Endometrial microvascular endothelial cells (primary cell): ENCODE results near the gene MPIG6B. TPM values are rescaled to one million over a fixed set of nuclear protein-coding genes. Genes with fewer than 3 reads are reported as not detected.
"Not testable (repeated sequence)": the region's sequence is repeated elsewhere in the genome, so short reads cannot be mapped to it uniquely, and the experiment has no call there.

Source experiments
- in situ Hi-C: cut with HindIII; loops from 2 replicates; pipeline ENCODE4 v1.10.0; 2017; ENCODE audit warnings: low sequenced_read_pairs, low pct_unique_long_range_greater_than_20kb; ENCODE audit errors: inconsistent ontology term
- total RNA-seq: library from RNA; depleted of rRNA; stranded (reverse); fragments of >200 nt; gene quantifications from one replicate; pipeline ENCODE4 v1.2.3, GENCODE V29; 2015; ENCODE audit errors: inconsistent ontology term

MPIG6B gene
- total RNA-seq, 1 donor from 2014 or later, result not detected

DNA sequence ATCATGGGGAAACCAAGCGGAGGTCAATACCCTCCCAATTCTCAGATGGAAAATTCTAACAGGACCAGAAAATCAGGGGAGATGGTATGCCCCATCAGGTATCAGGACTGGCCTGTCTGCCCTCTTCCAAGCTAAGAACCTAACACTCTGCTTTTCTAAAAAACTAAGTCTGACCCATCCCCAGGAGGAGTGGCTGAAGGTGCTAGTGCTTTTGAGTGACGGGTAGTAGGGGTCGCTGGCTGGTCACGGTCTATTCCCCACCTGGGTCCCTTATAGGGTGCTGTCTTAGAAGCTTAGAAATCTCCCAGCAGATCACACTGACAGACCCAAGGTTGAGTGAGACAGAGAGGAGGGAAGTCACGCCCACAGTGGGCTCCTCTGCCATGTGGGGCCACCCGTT lies 29.6 kb upstream of the MPIG6B start:
- in situ Hi-C loops, result no loop called here

DNA sequence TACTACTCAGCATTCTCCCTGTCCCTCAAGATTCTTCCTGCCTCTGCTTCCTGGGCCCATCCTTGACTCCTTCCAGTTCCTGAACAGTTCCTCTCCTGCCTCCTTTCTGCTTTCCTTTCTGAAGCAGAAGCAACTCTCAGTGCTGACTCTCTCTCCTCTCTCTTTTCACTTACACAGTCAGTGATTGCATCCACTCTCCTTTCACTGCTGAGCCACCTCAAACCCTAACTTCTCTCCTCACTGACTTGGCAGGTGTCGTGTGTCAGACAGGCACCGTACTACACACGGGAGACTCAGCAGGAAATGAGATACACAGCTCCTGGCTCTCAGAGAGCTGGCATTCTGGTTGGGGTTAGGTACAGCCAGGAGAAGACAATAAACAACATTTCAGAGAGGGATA lies 25.6 kb upstream of the MPIG6B start:
- in situ Hi-C loops, result no loop called here

DNA sequence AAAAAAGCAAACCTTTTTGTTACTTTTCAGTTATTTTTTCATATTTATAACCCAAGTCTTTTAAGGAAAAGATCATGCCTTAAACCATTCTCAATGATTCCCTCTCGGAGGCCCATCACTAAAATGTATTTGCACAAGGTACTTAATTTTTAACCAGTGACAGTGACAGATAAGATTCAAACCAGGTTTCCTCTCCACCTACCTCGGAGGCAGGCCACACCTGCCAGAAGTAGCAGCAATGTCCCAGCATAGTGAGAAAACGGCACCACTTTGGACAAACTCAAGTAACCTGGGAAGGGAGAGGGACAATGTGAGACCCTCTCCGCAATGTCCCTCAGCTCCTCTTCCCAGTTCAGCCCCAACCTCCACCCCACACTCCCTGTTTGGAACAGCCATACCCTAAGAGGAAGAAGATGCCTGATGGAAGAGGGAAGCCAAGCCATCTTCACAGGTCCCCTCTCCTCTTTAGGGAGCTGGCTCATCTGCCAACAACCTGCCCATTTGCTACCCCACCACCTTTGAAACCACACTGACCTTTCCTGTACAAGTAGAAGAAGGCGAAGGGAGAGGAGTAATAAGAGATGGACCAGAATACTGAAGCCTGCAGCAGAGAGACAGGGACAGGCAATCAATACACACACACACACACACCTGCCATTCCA lies 22.3 kb upstream of the MPIG6B start:
- in situ Hi-C loops, result no loop called here

DNA sequence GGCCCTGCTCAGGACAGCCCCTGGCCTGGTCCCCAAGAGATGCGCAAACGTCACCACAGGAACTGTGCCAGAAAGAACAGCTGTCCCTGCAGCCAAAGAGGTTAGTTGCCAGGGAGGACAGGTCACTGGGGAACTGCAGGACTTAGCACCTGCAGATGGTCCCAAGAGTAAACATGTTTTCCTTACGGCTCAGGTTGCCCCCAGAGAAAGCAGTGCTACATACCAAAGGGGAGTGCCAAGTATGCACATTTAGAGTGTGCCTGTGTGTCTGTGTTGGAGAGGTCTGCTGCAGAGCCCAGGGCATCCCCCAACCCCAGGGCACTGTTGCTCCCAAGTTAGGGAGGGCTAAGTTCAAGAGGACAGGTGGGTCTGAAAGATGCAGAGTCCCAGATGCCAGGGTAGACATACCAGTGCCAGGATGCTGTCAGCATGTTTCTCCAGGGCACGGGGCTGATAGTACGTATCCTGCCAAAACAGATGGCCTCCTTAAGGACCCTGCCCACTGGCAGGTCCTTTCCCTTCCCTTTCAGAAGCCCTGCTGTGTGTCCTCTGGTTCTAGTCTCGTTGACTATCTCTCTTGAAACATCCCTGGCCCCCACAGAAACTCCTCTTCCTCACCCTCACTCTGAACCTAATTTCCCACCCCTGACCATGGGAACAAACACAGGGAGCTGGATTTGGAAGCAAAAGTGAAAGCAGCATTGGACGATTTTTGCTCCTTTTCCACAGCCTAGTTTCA lies 21.3 kb upstream of the MPIG6B start:
- in situ Hi-C loops, result no loop called here

DNA sequence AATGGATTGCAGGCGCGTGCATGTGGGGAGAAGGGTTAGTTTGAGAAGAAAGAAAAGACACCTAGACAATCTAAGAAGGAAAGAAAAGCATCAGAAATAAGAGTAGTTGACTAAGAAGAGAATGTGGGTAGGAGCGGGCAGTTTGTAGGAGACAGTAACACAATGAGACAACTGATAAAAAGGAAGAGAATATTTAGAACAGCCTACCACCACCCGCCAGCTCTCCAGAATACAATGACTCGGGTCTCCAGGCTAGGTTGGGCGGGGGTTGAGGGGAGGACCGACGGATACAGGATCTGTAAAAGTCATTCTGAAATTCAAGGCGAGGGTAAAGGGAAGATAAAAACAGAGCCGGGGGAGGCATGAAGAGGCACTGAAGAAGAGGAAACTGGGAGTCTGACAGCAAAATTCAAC lies 20.8 kb upstream of the MPIG6B start:
- in situ Hi-C loops, result no loop called here

DNA sequence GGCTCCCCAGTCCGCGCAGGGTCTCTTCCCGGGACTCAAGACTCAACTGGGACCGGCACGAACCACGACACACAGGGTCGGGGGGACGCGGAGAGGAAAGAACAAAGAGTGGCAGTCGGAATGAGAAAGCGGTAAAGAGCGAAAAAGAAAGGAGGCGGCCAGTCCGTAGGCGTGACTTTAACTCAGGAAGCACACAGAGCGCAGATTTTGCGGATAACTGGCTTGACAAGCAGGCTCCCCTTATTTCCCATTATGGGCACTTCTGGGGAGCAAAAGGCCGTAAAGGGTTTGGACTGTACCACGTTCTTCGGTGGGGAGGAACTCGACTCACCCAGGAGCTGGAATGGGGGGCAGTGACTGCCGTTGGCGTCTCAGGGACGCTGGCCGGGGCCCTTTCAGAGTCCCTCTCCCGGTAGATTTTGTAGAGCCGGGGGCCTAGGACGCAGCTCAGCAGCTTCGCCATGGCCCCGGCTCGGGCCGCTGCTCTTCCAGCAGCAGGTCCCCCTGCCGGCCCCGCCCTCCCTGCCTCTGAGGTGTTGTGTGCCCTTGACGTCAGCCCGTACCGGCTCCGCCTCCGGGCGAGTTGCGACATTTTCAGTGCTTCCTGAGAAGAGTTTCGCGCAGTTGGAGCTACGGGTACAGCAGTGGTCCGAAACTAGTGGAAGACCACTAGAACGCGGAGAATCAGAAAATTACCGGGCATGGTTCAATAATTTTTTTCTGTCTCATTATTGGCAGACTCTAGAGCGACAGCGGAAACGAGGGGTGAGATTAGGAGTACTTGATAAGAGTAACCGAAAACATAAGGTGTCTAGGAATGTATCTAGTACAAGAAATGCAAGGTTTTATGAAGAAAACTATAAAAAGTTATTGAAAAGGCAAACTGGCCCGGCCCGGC lies 20.1 kb upstream of the MPIG6B start, which contains the start of gene ABHD16A:
ABHD16A (minus strand) TSS at position 506 of the 898 bp plus-strand sequence; CDS start at position 463, 43 bp downstream.
- in situ Hi-C loops, result no loop called here

DNA sequence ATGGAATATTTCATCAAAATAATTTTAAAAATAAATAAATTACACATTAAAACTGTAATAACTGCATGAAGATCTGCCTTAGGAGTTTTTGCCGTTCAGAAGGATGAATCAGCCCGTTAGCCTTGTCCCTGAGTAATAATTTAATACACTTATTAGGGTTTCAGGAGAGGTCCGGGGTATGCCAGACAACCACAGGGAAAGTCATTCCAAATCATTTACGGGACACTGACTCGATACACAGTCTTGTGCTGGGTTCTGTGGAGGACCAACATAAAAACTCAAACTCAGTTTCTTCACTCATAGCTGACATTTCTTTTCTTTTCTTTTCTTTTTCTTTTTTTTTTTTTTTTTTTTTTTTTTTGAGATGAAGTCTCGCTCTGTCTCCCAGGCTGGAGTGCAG lies 17.2 kb upstream of the MPIG6B start:
- in situ Hi-C loops, result no loop called here

DNA sequence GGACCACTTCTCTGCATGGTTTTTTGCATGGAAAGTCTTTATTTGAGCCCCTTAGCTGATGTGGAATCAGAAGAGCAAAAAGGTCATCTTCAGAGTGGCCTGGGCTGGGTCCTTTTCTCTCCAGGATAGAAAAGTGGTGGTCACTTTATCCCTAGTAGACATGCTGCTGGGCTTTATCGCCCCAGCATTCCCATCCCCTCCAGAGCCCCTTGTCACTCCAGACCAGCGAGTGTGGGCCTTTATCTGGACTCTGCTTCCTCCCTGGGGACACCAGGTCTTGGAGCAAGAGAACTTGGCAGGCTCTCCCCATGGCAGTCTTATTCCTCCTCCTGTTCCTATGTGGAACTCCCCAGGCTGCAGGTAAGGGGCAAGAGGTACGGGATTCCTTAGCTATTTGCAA lies 16.6 kb upstream of the MPIG6B start, which contains the start of gene LY6G6F:
LY6G6F (plus strand) TSS at position 268 of the 400 bp plus-strand sequence; CDS start at position 309, 41 bp downstream.
- in situ Hi-C loops, result no loop called here

DNA sequence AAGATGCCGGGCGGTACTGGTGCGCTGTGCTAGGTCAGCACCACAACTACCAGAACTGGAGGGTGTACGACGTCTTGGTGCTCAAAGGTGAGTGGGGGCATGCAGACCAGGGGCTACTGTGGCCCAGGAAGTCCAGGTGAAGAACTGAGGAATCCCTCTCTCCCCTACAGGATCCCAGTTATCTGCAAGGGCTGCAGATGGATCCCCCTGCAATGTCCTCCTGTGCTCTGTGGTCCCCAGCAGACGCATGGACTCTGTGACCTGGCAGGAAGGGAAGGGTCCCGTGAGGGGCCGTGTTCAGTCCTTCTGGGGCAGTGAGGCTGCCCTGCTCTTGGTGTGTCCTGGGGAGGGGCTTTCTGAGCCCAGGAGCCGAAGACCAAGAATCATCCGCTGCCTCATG lies 15.5 kb upstream of the MPIG6B start:
- in situ Hi-C loops, result no loop called here

DNA sequence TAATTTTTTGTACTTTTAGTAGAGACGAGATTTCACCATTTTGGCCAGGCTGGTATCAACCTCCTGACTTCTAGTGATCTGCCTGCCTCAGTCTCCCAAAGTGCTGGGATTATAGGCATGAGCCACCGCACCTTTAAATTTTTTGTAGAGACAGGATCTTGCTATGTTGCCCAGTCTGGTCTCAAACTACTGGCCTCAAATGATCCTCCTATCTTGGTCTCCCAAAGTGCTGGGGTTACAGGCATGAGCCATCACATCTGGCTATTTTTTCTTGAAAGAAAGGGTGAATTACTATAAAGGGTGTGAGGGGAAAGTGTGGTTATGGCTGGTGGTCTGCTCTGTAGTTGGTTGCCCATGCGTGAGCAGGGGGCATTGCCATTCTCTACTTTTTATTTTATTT lies 14.9 kb upstream of the MPIG6B start:
- in situ Hi-C loops, result no loop called here

DNA sequence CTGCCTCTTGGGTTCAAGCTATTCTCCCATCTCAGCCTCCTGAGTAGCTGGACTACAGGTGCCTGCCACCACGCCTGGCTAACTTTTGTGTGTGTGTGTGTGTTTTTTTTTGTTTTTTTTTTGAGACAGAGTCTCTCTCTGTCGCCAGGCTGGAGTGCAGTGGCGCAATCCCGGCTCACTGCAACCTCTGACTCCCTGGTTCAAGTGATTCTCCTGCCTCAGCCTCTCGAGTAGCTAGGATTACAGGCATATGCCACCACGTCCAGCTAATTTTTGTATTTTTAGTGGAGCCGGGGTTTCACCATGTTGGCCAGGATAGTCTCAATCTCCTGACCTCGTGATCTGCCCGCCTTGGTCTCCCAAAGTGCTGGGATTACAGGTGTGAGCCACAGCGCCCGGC lies 14.0 kb upstream of the MPIG6B start:
- in situ Hi-C loops, result not testable (repeated sequence)

DNA sequence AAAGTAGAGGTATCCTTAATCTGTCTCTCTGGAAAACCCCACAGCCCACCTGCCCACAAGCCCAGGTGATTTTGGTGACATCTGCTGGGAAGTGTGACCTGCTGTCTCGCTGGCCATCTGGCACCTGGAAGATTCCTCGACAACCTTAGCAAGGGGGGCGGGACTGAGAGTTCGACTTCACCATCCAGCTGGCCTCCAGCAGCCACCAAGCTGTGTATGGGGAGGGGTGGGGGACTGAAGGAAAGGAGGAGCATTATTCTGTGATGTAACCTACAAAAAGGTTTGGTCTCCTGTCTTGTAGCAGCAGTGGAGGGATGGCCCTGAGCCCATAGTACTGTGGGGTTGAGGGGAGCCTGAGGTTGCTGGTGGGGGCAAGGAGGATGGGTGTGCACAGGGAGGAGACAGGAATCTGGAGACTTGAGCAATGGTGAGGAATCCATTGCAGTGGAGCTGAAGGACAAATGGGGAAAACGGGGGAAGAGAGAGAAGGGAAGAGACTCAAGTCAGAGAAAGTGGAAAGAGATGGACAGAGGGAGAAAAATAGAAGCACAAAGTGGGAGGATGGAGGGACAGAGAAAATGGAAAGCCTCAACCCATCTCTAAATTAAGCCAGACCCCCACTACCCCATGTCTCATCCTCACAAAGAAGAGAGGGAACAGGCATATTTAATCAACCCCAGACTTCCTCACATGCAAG lies 12.5 kb upstream of the MPIG6B start:
- in situ Hi-C loops, result no loop called here

DNA sequence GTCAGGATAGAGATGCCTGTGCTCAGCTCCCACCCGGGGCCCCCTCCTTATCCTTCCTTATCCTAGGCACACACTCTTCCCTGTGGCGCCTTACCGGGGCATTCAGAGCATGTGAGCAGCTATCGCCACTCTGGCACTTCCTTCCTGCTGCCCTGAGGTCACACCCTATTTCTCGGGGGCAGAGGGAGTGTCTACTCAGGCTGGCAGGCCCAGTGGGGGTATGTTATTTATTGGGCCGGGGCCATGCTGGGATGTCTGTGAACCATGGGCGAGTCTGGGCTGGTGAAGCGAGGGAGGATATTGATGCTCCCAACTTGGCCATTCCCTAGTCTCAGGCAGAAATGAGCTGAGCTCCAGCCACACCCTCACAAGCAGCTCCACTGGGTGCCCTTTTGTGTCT lies 11.9 kb upstream of the MPIG6B start:
- in situ Hi-C loops, result no loop called here

DNA sequence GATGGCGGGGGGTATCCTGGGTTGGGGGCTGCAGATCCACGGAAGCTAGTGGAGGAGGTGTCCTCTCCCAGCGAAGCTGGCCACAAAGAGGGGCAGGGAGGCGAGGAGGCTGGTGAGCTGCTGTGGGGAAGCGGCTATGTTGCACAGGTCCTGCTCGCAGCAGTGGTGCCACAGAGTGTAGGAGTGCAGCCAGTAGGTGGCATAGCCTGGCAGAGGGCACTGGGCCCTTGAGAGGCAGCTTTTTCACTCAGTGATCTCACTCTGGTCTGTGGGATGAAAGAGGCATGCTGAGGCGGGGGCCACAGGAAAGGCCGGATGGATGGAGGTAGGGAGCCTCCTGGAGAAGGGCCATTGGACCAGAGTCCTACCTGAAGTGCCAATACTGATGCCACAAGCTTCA lies 10.9 kb upstream of the MPIG6B start:
- in situ Hi-C loops, result no loop called here

DNA sequence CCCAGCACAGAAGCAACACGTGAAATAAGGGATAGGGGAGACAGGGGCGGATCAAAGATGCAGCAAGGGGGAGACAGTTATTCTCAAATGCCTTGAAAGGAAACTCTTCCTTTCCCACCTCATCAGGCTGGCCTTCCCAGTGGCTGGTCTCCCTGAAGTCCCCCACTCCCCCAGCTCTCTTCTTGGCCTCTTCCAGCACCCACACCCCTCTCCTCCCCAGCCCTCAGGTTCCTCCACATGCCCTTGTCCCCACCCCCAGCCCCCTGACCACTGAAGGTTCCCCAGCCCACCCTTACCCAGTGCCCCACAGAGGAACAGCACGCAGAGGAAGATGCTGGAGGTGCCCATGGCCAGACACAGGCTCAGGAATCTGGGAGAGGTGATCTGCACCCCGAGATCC lies 9.7 kb upstream of the MPIG6B start:
- in situ Hi-C loops, result no loop called here

DNA sequence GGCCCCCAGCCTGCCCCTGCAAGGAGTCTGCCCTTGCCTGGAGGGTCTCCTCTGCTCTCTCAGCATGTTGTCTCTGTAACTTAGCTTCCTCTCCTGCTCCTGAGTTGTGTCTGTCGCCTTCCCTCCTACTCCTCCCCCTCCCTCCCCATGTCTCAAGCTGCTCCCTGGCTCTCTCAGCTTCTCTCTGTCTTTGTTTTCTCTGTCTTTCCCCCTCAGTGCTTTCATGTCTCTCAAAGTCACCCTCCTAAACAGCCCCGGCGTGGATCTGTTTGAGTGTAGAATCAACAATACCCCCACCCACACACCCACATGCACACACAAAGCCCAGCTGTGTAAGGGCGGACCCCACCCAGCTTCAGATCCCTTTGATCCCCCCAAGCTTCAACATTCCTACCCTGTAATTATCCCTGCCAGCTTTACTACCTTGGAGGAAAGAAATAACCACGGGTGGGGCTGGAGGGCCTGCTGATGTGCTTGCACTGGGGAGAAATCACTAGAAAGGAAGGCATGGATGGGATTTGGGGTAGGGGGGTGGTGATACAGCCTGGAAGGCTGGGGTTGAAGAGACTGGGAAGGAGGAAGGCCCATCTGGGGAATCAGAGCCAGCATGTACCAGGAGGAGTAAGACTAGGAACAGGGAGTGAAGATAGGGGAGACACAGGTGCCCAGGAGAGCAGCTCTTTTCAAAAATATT lies 9.0 kb upstream of the MPIG6B start:
- in situ Hi-C loops, result no loop called here

DNA sequence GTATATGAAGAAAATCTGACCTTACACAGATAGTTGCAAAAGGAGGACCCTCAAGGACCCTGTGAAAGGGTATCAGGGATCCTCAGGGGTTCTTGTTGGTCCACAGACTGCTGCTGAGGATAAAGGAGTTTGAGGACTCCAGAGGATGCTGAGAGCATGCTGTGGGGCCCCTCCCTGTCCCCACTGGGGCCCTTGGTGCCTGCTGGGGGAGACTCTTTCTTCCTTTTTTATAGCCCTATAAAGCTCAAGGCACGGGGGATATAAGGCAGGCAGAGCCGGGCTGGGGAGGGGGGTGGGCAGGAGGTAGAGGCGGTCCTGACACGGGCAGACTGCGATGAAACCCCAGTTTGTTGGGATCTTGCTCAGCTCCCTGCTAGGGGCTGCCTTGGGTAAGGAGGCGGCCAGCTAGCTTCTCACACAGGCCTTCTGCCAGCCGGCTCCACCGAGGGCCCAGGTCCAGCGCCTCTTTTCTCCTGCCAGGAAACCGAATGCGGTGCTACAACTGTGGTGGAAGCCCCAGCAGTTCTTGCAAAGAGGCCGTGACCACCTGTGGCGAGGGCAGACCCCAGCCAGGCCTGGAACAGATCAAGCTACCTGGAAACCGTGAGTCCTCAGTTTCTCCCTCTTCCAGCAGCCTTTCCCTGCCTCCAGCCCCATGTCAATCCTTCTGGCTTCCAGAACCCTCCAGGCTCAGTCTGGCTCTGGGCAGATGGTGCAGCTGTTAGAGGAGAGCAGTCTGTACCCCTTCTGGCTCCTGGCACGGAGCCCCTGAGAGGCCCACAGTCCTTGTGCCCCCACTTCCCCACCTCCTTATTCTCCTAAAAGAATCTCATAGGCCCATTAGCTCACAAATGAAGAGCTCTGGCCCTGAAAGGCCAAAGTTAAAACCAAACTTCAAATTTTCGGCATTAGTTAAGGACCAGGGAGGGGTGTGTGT lies 7.9 kb upstream of the MPIG6B start, which contains the start of gene LY6G6D:
LY6G6D (plus strand) TSS at position 327 of the 937 bp plus-strand sequence; CDS start at position 335, 8 bp downstream.
- in situ Hi-C loops, result no loop called here
